OCI-LY3 (cell line): ENCODE measurements around the gene CCDC159.
A peak's percentile ranks its signal among the peaks of the same experiment; 100 is the strongest.

Experiments used
- H2AFZ ChIP-seq: fragments of 200-600, 300-600 bp; shearing (Covaris generic); 2 replicates; pipeline ENCODE4 v1.6.0; 2014; ENCODE audit warnings: antibody characterized with exemption, low read depth, low read length
- H3K27ac ChIP-seq: fragments of 200-600, 300-600 bp; sonication (generic); 2 replicates; pipeline ENCODE4 v1.5.1; 2014; ENCODE audit warnings: mild to moderate bottlenecking, low read length, moderate library complexity, mixed read lengths
- H3K27me3 ChIP-seq: fragments of 200-600, 300-600 bp; sonication (generic); 2 replicates; pipeline ENCODE4 v1.6.1; 2014; ENCODE audit warnings: low read depth, low read length, mixed read lengths
- H3K36me3 ChIP-seq: fragments of 200-600, 300-600 bp; sonication (generic); replicated peaks from 2 replicates; pipeline ENCODE3; 2014; ENCODE audit warnings: low read depth, low read length, mixed read lengths
- H3K4me1 ChIP-seq: fragments of 300-600, 200-600 bp; sonication (generic); 2 replicates; pipeline ENCODE4 v1.6.1; 2014; ENCODE audit warnings: low read length, mixed read lengths
- H3K4me2 ChIP-seq: fragments of 200-600, 300-600 bp; sonication (generic); 2 replicates; pipeline ENCODE4 v1.6.1; 2014; ENCODE audit warnings: low read length, mixed read lengths
- H3K4me3 ChIP-seq: fragments of 300-600, 200-600 bp; sonication (generic); 2 replicates; pipeline ENCODE4 v1.5.1; 2014; ENCODE audit warnings: antibody characterized with exemption, mild to moderate bottlenecking, low read length, moderate library complexity
- H3K79me2 ChIP-seq: fragments of 300-600, 200-600 bp; shearing (Covaris generic); 2 replicates; pipeline ENCODE4 v1.6.1; 2014; ENCODE audit warnings: mild to moderate bottlenecking, low read length, mixed read lengths
- H3K9ac ChIP-seq: fragments of 300-600, 200-600 bp; shearing (Covaris generic); 2 replicates; pipeline ENCODE4 v1.6.0; 2014; ENCODE audit warnings: mild to moderate bottlenecking, low read length, moderate library complexity
- H3K9me3 ChIP-seq: fragments of 200-600, 300-600 bp; shearing (Covaris generic); 2 replicates; pipeline ENCODE4 v1.6.1; 2014; ENCODE audit warnings: low read length, mixed read lengths; ENCODE audit not compliant: insufficient read depth
- H4K20me1 ChIP-seq: fragments of 200-600, 300-600 bp; sonication (generic); 2 replicates; pipeline ENCODE4 v1.6.1; 2016; ENCODE audit warnings: low read length, mixed read lengths; ENCODE audit not compliant: insufficient read depth
- EZH2phosphoT487 ChIP-seq: fragments of 200-600 bp; shearing (Covaris generic); IDR thresholded peaks from 2 replicates; pipeline ENCODE4 v1.6.1; 2018; ENCODE audit warnings: antibody characterized with exemption, mixed run types, low read depth
- TF ChIP-seq, protein P1 (sequence below): fragments of 200-600, 300-600 bp; sonication (generic); IDR thresholded peaks from 2 replicates; pipeline ENCODE4 v1.5.1; 2014; ENCODE audit warnings: antibody characterized with exemption, low read length, low read depth

Gene CCDC159

DNA sequence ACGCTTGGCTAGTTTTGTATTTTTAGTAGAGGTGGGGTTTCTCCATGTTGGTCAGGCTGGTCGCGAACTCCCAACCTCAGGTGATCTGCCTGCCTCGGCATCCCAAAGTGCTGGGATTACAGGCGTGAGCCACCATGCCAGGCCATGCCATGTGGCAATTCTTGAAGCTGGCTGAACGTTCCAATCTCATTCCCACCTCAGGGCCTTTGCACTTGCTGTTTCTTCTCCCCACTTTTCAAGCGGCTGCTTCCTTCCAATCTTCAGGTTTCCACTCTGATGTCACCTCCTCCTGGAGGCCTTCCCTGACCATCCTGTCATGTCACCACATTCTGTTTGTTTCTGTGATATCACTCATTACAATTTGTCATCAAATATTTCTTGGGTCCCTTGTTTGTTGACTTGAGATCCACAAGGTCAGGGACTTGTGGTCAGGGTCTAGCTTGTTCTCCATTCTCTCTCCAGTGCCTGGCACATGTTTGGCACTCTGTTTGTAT is 33.6 kb downstream of the CCDC159 start:
- Histone ChIP-seq H2AFZ (no peak overlapping the region), H3K9ac (peak overlapping the region; percentile 78), H3K27me3 (no peaks in the 10 kb centered on the region), H3K27ac (peak overlapping the region; percentile 68; the same call in 1 of the 2 replicates), H3K9me3 (no peaks in the 10 kb centered on the region), H3K36me3 (peaks cover 6% of the 10 kb centered on the region), H3K4me1 (peaks cover 25% of the 10 kb centered on the region), H3K4me3 (peak overlapping the region; percentile 82), H3K79me2 (peaks cover 15% of the 10 kb centered on the region), H4K20me1 (no peaks in the 10 kb centered on the region), H3K4me2 (peak overlapping the region; percentile 89)
- TF ChIP-seq, protein P1, sequence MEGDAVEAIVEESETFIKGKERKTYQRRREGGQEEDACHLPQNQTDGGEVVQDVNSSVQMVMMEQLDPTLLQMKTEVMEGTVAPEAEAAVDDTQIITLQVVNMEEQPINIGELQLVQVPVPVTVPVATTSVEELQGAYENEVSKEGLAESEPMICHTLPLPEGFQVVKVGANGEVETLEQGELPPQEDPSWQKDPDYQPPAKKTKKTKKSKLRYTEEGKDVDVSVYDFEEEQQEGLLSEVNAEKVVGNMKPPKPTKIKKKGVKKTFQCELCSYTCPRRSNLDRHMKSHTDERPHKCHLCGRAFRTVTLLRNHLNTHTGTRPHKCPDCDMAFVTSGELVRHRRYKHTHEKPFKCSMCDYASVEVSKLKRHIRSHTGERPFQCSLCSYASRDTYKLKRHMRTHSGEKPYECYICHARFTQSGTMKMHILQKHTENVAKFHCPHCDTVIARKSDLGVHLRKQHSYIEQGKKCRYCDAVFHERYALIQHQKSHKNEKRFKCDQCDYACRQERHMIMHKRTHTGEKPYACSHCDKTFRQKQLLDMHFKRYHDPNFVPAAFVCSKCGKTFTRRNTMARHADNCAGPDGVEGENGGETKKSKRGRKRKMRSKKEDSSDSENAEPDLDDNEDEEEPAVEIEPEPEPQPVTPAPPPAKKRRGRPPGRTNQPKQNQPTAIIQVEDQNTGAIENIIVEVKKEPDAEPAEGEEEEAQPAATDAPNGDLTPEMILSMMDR, result no peak
- no peak for TF ChIP-seq EZH2phosphoT487

DNA sequence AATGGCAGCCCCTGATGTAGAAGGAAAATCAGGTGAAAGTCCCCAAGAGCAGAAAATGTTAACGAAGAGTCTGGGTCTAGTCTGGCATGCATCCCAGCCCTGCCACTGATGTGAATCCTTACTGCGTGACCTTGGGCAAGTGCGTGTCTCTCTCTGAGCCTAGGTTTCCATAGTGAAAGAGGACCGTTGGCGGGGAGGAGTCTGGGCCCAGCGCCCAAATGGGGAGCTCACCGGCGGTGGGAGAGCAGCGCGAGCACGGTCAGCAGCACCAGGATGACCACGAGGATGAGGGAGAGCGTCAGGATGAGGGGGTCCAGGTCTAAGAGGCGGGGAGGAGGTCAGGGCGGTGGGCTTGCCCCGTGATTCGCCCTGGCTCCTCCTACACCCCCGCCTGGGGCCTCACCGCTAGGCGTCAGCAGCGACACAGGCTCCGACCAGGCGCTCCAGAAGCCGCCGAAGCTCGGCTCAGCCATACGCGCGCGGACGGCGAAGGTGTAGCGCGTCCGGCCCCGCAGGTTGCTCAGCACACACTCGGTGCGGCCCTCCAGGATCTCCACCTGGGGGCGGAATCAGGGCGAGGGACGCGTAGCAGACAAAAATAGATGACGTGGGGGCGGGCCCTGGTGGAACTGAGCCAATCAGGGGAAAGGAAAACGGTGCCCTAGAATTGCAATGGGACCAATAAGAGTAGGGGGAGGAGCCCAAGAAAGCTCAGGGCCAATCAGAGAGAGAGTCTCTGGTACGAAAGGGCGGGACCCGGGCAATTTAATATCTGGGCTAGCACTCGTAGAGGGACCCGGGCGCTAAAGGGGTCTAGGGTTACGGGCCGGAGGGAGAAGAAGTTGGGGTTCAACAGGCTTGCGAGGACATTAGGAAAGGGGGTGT is 34.6 kb downstream of the CCDC159 start:
- TF ChIP-seq, protein P1, result peak; percentile 80
- TF ChIP-seq EZH2phosphoT487, result no peak
- Histone ChIP-seq H2AFZ (peak overlapping the region; percentile 91), H3K4me1 (peaks cover 21% of the 10 kb centered on the region)

DNA sequence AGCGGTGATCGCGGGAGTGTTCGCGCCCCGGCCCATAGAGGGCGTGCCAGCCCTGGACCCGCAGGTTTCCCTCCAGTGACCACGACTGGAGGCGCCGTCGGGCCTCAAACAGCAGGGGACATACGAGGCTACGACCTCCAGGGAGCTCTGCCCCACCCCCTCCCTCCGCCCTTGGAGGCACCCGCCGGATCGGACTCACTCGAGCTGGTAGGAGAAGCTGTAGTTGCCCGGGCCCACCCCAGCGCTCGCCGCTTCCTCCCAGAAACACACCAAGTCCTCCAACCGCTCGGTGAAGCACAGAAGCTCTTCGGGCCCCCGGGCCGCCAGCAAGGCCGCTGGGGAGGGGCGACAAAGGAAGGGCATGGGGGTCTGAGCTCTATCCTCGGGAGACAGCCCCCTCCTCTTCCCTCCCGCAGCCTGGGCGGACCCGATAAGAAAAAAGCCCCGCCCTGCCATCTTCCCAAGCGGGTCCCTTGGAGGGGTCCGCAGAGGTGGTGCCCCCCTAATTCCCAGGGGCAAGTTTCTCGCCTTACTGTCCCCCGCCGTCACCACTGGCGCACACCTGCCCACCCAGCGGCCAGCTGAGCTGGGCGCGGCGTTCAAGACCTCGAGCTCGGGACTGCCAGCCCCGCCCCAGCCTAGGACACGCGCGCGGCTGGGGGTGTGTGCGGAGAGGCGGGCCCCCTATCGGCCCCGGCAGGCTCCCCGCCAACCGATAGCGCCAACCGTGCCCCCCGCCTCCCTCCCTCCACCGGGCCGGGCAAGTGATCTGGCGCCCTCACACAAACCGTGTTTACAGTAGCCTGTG is 36.8 kb downstream of the CCDC159 start:
- Histone ChIP-seq H3K79me2 (peaks cover 5% of the 10 kb centered on the region; the same call in 1 of the 2 replicates), H3K4me1 (peaks cover 11% of the 10 kb centered on the region), H3K36me3 (no peaks in the 10 kb centered on the region), H4K20me1 (no peaks in the 10 kb centered on the region), H3K27me3 (no peaks in the 10 kb centered on the region), H3K27ac (no peak overlapping the region), H2AFZ (peak overlapping the region; percentile 28; the same call in 1 of the 2 replicates), H3K4me3 (peak overlapping the region; percentile 72), H3K9me3 (no peaks in the 10 kb centered on the region), H3K9ac (peak overlapping the region; percentile 28; the same call in 1 of the 2 replicates), H3K4me2 (peak overlapping the region; percentile 75)
- TF ChIP-seq EZH2phosphoT487, result no peak
- TF ChIP-seq, protein P1, result peak; percentile 52

More for the DNA sequence above, 34.6 kb downstream of the CCDC159 start:
- Histone ChIP-seq H3K27ac (peak overlapping the region; percentile 68), H3K4me2 (peak overlapping the region; percentile 89), H3K36me3 (peaks cover 6% of the 10 kb centered on the region), H4K20me1 (no peaks in the 10 kb centered on the region), H3K27me3 (no peaks in the 10 kb centered on the region), H3K9ac (peak overlapping the region; percentile 78), H3K4me3 (peak overlapping the region; percentile 82), H3K9me3 (no peaks in the 10 kb centered on the region), H3K79me2 (peaks cover 7% of the 10 kb centered on the region)
